Stimulated activated CD8-positive, alpha-beta memory T cell treated with anti-CD3 and anti-CD28 coated beads, Interleukin-15, amount 100 ng/mL, for 1 hour (primary cell): Measurements from ENCODE around the gene POLR3H.
"Not testable (repeated sequence)": the region's sequence is repeated elsewhere in the genome, so short reads cannot be mapped to it uniquely, and the experiment has no call there.

Experiments used
- DNase-seq: peaks from one replicate; pipeline ENCODE4 v3.0.0-alpha.2; 2020; ENCODE audit warnings: low read depth

Gene POLR3H

GRCh38 chr22:41564563-41564962, 20.3 kb upstream of the POLR3H start:
- no peak for DNase-seq

- no peak for DNase-seq
Measured at GRCh38 chr22:41563051-41563711, 18.9 kb upstream of the POLR3H start.

- DNase-seq, result no peak
Measured at GRCh38 chr22:41562461-41562860, 18.2 kb upstream of the POLR3H start.

- no peak for DNase-seq
Measured at GRCh38 chr22:41561788-41562187, 17.5 kb upstream of the POLR3H start.

GRCh38 chr22:41561335-41561734, 17.1 kb upstream of the POLR3H start:
- DNase-seq, result no peak

- DNase-seq, result no peak
Measured at GRCh38 chr22:41560095-41560471, 15.8 kb upstream of the POLR3H start.

- DNase-seq, result not testable (repeated sequence)
Measured at GRCh38 chr22:41558241-41558630, 14.0 kb upstream of the POLR3H start.

- DNase-seq, result no peak
Measured at GRCh38 chr22:41557401-41558240, 13.4 kb upstream of the POLR3H start.

- DNase-seq, result no peak
Measured at GRCh38 chr22:41556561-41556960, 12.3 kb upstream of the POLR3H start.

GRCh38 chr22:41555325-41555982, 11.2 kb upstream of the POLR3H start:
- DNase-seq, result no peak

GRCh38 chr22:41551877-41552582, 7.8 kb upstream of the POLR3H start:
- DNase-seq, result no peak

- DNase-seq, result no peak
Measured at GRCh38 chr22:41550952-41551491, 6.8 kb upstream of the POLR3H start.

GRCh38 chr22:41548830-41549211, 4.6 kb upstream of the POLR3H start:
- no peak for DNase-seq

GRCh38 chr22:41544671-41545476, 604 bp upstream of the POLR3H start:
- no peak for DNase-seq

- DNase-seq, result no peak
Measured at GRCh38 chr22:41542224-41542623, 2.0 kb downstream of the POLR3H start.

GRCh38 chr22:41541484-41541883, 2.8 kb downstream of the POLR3H start:
- no peak for DNase-seq

GRCh38 chr22:41540365-41540764, 3.9 kb downstream of the POLR3H start:
- DNase-seq, result no peak

- DNase-seq, result no peak
Measured at GRCh38 chr22:41540006-41540315, 4.3 kb downstream of the POLR3H start.

- DNase-seq, result no peak
Measured at GRCh38 chr22:41539146-41540005, 4.9 kb downstream of the POLR3H start.

- no peak for DNase-seq
Measured at GRCh38 chr22:41538583-41538982, 5.7 kb downstream of the POLR3H start.

- DNase-seq, result no peak
Measured at GRCh38 chr22:41537203-41537602, 7.1 kb downstream of the POLR3H start.
